ENCODE results near the gene SMIM21.

DNA sequence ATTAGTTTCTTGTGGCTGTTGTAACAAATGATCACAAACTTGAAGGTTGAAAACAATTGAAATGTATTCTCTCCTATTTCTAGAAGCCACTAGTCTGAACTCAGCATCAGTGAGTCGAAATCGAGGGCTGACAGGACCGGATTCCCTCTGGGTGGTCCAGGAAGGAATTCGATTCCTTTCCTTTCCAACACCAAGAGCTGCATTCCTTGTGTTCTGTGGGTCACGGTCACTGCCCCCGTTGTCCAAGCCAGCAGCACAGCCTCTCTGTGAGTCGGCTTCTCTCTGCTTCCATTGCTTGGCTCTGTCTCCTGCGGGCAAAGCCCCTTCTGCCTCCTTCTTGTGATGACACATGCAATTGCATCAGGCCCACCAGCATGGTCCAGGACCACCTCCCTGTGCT lies 67.3 kb downstream of the SMIM21 start:
- TF ChIP-seq, protein P1, sequence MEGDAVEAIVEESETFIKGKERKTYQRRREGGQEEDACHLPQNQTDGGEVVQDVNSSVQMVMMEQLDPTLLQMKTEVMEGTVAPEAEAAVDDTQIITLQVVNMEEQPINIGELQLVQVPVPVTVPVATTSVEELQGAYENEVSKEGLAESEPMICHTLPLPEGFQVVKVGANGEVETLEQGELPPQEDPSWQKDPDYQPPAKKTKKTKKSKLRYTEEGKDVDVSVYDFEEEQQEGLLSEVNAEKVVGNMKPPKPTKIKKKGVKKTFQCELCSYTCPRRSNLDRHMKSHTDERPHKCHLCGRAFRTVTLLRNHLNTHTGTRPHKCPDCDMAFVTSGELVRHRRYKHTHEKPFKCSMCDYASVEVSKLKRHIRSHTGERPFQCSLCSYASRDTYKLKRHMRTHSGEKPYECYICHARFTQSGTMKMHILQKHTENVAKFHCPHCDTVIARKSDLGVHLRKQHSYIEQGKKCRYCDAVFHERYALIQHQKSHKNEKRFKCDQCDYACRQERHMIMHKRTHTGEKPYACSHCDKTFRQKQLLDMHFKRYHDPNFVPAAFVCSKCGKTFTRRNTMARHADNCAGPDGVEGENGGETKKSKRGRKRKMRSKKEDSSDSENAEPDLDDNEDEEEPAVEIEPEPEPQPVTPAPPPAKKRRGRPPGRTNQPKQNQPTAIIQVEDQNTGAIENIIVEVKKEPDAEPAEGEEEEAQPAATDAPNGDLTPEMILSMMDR (IDR thresholded peaks at IDR 0.05), result no peak
- no peak for TF ChIP-seq POLR2A (IDR thresholded peaks at IDR 0.05)

Measured in body of pancreas (tissue), 4 donors.